Lower leg skin (tissue), 3 donors: ENCODE results near the gene BUD23.
"Not testable (repeated sequence)": the region's sequence is repeated elsewhere in the genome, so short reads cannot be mapped to it uniquely, and the experiment has no call there.

Source experiments
- POLR2A ChIP-seq, 2 donors: fragments of 450-650 bp; IDR thresholded peaks; one replicate each; pipeline ENCODE4 v1.6.1; 2016 to 2017; ENCODE audit warnings: antibody characterized with exemption in 2 of 2, mild to moderate bottlenecking in 1 of 2, moderate library complexity in 1 of 2
- TF ChIP-seq, protein P1 (sequence below), 3 donors: fragments of 450-650 bp; IDR thresholded peaks; one replicate each; pipeline ENCODE4 v1.5.1; 2016; ENCODE audit warnings: antibody characterized with exemption in 3 of 3, mild to moderate bottlenecking in 3 of 3, moderate library complexity in 2 of 3

DNA sequence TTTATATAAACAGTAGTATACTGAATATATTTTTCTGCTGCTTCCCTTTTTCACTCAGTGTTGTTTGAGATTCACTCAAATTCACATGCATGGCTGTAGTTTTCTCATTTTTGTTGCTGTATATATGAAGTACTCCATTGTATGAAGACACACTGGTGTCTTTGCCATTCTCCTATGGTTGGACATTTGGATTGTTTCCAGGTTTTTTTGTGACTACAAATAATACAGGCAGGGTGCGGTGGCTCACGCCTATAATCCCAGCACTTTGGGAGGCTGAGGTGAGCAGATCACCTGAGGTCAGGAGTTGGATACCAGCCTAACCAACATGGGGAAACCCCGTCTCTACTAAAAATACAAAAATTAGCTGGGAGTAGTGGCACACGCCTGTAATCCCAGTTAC, 22.8 kb upstream of the BUD23 start:
- TF ChIP-seq, protein P1, sequence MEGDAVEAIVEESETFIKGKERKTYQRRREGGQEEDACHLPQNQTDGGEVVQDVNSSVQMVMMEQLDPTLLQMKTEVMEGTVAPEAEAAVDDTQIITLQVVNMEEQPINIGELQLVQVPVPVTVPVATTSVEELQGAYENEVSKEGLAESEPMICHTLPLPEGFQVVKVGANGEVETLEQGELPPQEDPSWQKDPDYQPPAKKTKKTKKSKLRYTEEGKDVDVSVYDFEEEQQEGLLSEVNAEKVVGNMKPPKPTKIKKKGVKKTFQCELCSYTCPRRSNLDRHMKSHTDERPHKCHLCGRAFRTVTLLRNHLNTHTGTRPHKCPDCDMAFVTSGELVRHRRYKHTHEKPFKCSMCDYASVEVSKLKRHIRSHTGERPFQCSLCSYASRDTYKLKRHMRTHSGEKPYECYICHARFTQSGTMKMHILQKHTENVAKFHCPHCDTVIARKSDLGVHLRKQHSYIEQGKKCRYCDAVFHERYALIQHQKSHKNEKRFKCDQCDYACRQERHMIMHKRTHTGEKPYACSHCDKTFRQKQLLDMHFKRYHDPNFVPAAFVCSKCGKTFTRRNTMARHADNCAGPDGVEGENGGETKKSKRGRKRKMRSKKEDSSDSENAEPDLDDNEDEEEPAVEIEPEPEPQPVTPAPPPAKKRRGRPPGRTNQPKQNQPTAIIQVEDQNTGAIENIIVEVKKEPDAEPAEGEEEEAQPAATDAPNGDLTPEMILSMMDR (IDR thresholded peaks at IDR 0.05), result not testable (repeated sequence)
- TF ChIP-seq POLR2A (IDR thresholded peaks at IDR 0.05), result not testable (repeated sequence)
